H9 (cell line): Measurements from ENCODE around the gene USP20. TPM values are rescaled to one million over a fixed set of nuclear protein-coding genes. Genes with fewer than 3 reads are reported as not detected.

Source experiments
- DNase-seq: peaks from one replicate; pipeline ENCODE4 v3.0.0-alpha.2; 2017
- H2AFZ ChIP-seq: one replicate; pipeline ENCODE4 v1.6.1; 2013; ENCODE audit warnings: mild to moderate bottlenecking, low read length, control low read depth, moderate library complexity
- H2AK5ac ChIP-seq: 2 replicates; pipeline ENCODE4 v1.6.1; 2013; ENCODE audit warnings: low read length, control low read depth, mixed read lengths; ENCODE audit not compliant: insufficient read length
- H2BK120ac ChIP-seq: one replicate; pipeline ENCODE4 v1.6.1; 2013; ENCODE audit warnings: low read depth, mild to moderate bottlenecking, low read length, control low read depth, inconsistent platforms; ENCODE audit not compliant: poor library complexity, severe bottlenecking
- H2BK12ac ChIP-seq: 2 replicates; pipeline ENCODE4 v1.6.1; 2013; ENCODE audit warnings: low read length, control low read depth, mixed read lengths, low read depth; ENCODE audit not compliant: insufficient read length
- H2BK15ac ChIP-seq: 2 replicates; pipeline ENCODE4 v1.6.1; 2013; ENCODE audit warnings: low read depth, low read length, control low read depth
- H2BK20ac ChIP-seq: one replicate; pipeline ENCODE4 v1.6.1; 2013; ENCODE audit warnings: low read depth, mild to moderate bottlenecking, low read length, control low read depth, inconsistent platforms; ENCODE audit not compliant: poor library complexity, severe bottlenecking
- H2BK5ac ChIP-seq: 2 replicates; pipeline ENCODE4 v1.6.1; 2013; ENCODE audit warnings: low read length, control low read depth, mixed read lengths; ENCODE audit not compliant: insufficient read length
- H3K14ac ChIP-seq: 2 replicates; pipeline ENCODE4 v1.6.1; 2013; ENCODE audit warnings: low read length, control low read depth; ENCODE audit not compliant: insufficient read depth
- H3K18ac ChIP-seq: 2 replicates; pipeline ENCODE4 v1.6.1; 2013; ENCODE audit warnings: low read depth, mild to moderate bottlenecking, mixed read lengths, low read length, control low read depth; ENCODE audit not compliant: insufficient read length
- H3K23ac ChIP-seq: 2 replicates; pipeline ENCODE4 v1.6.1; 2013; ENCODE audit warnings: low read length, control low read depth, mixed read lengths, low read depth; ENCODE audit not compliant: insufficient read length
- H3K23me2 ChIP-seq: 2 replicates; pipeline ENCODE4 v1.6.1; 2013; ENCODE audit warnings: low read depth, mild to moderate bottlenecking, mixed read lengths, low read length, control low read depth; ENCODE audit not compliant: insufficient read length, poor library complexity, severe bottlenecking
- H3K27ac ChIP-seq: 2 replicates; pipeline ENCODE4 v1.5.1; 2013; ENCODE audit warnings: low read length, control low read depth, mixed read lengths, low read depth; ENCODE audit not compliant: insufficient read length
- H3K27me3 ChIP-seq: 2 replicates; pipeline ENCODE4 v1.6.1; 2013; ENCODE audit warnings: low read length, control low read depth, inconsistent platforms; ENCODE audit not compliant: insufficient read depth
- H3K4ac ChIP-seq: 2 replicates; pipeline ENCODE4 v1.6.1; 2013; ENCODE audit warnings: low read depth, mild to moderate bottlenecking, control low read depth, inconsistent platforms, low read length, moderate library complexity
- H3K4me1 ChIP-seq: 2 replicates; pipeline ENCODE4 v1.6.1; 2013; ENCODE audit warnings: low read length, control low read depth, inconsistent platforms; ENCODE audit not compliant: insufficient read depth
- H3K4me2 ChIP-seq: 2 replicates; pipeline ENCODE4 v1.6.1; 2013; ENCODE audit warnings: low read length, control low read depth, mixed read lengths; ENCODE audit not compliant: insufficient read length, insufficient read depth
- H3K56ac ChIP-seq: 2 replicates; pipeline ENCODE4 v1.6.1; 2013; ENCODE audit warnings: low read depth, mild to moderate bottlenecking, mixed read lengths, low read length, control low read depth; ENCODE audit not compliant: insufficient read length
- H3K79me1 ChIP-seq: 2 replicates; pipeline ENCODE4 v1.6.1; 2013; ENCODE audit warnings: low read depth, mild to moderate bottlenecking, moderate library complexity, low read length, control low read depth, inconsistent platforms; ENCODE audit not compliant: insufficient read depth, poor library complexity, severe bottlenecking
- H3K79me2 ChIP-seq: 2 replicates; pipeline ENCODE4 v1.6.1; 2013; ENCODE audit warnings: low read length, control low read depth, inconsistent platforms; ENCODE audit not compliant: insufficient read depth
- H3K9ac ChIP-seq: 2 replicates; pipeline ENCODE4 v1.6.1; 2013; ENCODE audit warnings: low read length, control low read depth, mixed read lengths; ENCODE audit not compliant: insufficient read length; ENCODE audit errors: extremely low read depth
- H3K9me3 ChIP-seq: one replicate; pipeline ENCODE4 v1.6.1; 2013; ENCODE audit warnings: low read depth, low read length, inconsistent platforms; ENCODE audit not compliant: control insufficient read depth
- H3T11ph ChIP-seq: one replicate; pipeline ENCODE4 v1.6.1; 2013; ENCODE audit warnings: mild to moderate bottlenecking, low read length, control low read depth, inconsistent platforms
- H4K20me1 ChIP-seq: one replicate; pipeline ENCODE4 v1.6.1; 2013; ENCODE audit not compliant: control insufficient read depth, insufficient read length, insufficient read depth
- H4K5ac ChIP-seq: 2 replicates; pipeline ENCODE4 v1.6.1; 2013; ENCODE audit warnings: low read depth, mild to moderate bottlenecking, mixed read lengths, low read length, control low read depth; ENCODE audit not compliant: insufficient read length
- H4K8ac ChIP-seq: replicated peaks from 2 replicates; pipeline ENCODE4 v1.6.1; 2013; ENCODE audit warnings: low read length, control low read depth, mixed read lengths, low read depth; ENCODE audit not compliant: insufficient read length
- H4K91ac ChIP-seq: 2 replicates; pipeline ENCODE4 v1.6.1; 2013; ENCODE audit warnings: low read depth, mild to moderate bottlenecking, moderate library complexity, mixed read lengths, low read length, control low read depth; ENCODE audit not compliant: insufficient read length
- H3K27ac Mint-ChIP-seq, 3 experiments: 2 replicates in 2 of 3; 3 replicates in 1 of 3; pipeline ENCODE4 v1.8.0; 2020 to 2021; ENCODE audit warnings: mixed read lengths in 3 of 3, mild to moderate bottlenecking in 1 of 3, moderate library complexity in 1 of 3
- H3K27me3 Mint-ChIP-seq: 2 replicates; pipeline ENCODE4 v1.8.0; 2021; ENCODE audit warnings: low read depth, mild to moderate bottlenecking, moderate library complexity, mixed read lengths
- H3K36me3 Mint-ChIP-seq, 3 experiments: 2 replicates in 2 of 3; 3 replicates in 1 of 3; pipeline ENCODE4 v1.8.0; 2020 to 2021; ENCODE audit warnings: low read depth in 3 of 3, mixed read lengths in 3 of 3; ENCODE audit not compliant: insufficient read depth in 1 of 3
- H3K4me1 Mint-ChIP-seq, 2 experiments: 2 replicates each; pipeline ENCODE4 v1.8.0; 2020; ENCODE audit warnings: mixed read lengths in 2 of 2
- H3K4me3 Mint-ChIP-seq, 2 experiments: 2 replicates in 1 of 2; 3 replicates in 1 of 2; pipeline ENCODE4 v1.8.0; 2020 to 2021; ENCODE audit warnings: mild to moderate bottlenecking in 2 of 2, mixed read lengths in 2 of 2, moderate library complexity in 1 of 2
- H3K9me3 Mint-ChIP-seq, 2 experiments: 2 replicates in 1 of 2; 3 replicates in 1 of 2; pipeline ENCODE4 v1.8.0; 2020; ENCODE audit warnings: mild to moderate bottlenecking in 2 of 2, mixed read lengths in 2 of 2, moderate library complexity in 1 of 2
- WGBS: extraction: QIAGEN DNeasy Blood & Tissue Kit; methylation state at CpG from one replicate; pipeline ENCODE4 v1.1.7; 2013; ENCODE audit warnings: missing lambda C conversion rate, low lambda C conversion rate, mixed read lengths; ENCODE audit not compliant: insufficient read length; ENCODE audit errors: extremely low coverage; 5-methylcytosine and 5-hydroxymethylcytosine counted together
- total RNA-seq: library from RNA; stranded (reverse); gene quantifications from 2 replicates; pipeline ENCODE4 v1.2.1, GENCODE V29; 2021
- TF ChIP-seq, protein P1 (sequence below): fragments of 200-600 bp; sonication (generic); conservative IDR thresholded peaks from 3 replicates; pipeline ENCODE4 v1.8.0; 2021; ENCODE audit warnings: antibody characterized with exemption, mild to moderate bottlenecking

USP20 gene
- total RNA-seq, 1 experiment from 2014 or later = 20.9 TPM

DNA sequence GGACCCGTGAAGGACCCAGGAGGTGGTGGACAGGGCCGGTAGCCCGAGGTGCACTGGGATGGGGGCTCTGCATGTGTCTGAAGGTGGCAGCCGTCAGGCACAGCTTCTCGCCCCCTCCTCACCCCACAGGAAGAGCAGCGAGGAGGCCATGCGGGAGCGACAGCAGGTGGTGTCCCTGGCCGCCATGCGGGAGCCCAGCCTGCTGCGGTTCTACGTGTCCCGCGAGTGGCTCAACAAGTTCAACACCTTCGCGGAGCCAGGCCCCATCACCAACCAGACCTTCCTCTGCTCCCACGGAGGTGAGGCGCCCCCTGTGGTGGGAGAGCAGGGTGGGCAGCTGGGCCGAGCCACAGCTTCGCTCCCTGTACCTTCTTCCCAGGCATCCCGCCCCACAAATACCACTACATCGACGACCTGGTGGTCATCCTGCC is 39.9 kb downstream of the USP20 start:
- Histone ChIP-seq H3T11ph (no peak overlapping the region), H2AK5ac (no peak overlapping the region), H3K79me2 (no peaks in the 10 kb centered on the region), H3K18ac (no peak overlapping the region), H3K9me3 (no peaks in the 10 kb centered on the region), H3K14ac (no peak overlapping the region), H3K27me3 (no peaks in the 10 kb centered on the region), H3K9ac (no peak overlapping the region), H2BK120ac (no peak overlapping the region), H4K8ac (no peak overlapping the region), H4K20me1 (no peaks in the 10 kb centered on the region), H3K27ac (no peak overlapping the region), H3K4ac (no peak overlapping the region), H3K79me1 (no peaks in the 10 kb centered on the region), H2BK15ac (no peak overlapping the region), H2BK5ac (no peak overlapping the region), H2AFZ (no peak overlapping the region), H4K5ac (no peak overlapping the region), H3K23ac (no peak overlapping the region), H2BK12ac (no peak overlapping the region), H3K56ac (no peak overlapping the region), H2BK20ac (no peak overlapping the region), H4K91ac (no peak overlapping the region), H3K23me2 (no peaks in the 10 kb centered on the region), H3K4me2 (no peak overlapping the region), H3K4me1 (no peaks in the 10 kb centered on the region)
- H3K4me1 Mint-ChIP-seq = peaks cover 0 to 3% of the 10 kb centered on the region in 2 experiments; a peak in 1 of 4 replicates
- peak; percentile 58 for DNase-seq
- no peak overlapping the region for H3K4me3 Mint-ChIP-seq
- no CpG with 5 or more reads among the region's 23 CpGs for WGBS
- H3K9me3 Mint-ChIP-seq = no peaks in the 10 kb centered on the region
- H3K36me3 Mint-ChIP-seq = peaks cover 2 to 22% (median 14%) of the 10 kb centered on the region in 3 experiments; a peak in 6 of 7 replicates
- H3K27me3 Mint-ChIP-seq = no peaks in the 10 kb centered on the region
- no peak overlapping the region for H3K27ac Mint-ChIP-seq
- TF ChIP-seq, protein P1, sequence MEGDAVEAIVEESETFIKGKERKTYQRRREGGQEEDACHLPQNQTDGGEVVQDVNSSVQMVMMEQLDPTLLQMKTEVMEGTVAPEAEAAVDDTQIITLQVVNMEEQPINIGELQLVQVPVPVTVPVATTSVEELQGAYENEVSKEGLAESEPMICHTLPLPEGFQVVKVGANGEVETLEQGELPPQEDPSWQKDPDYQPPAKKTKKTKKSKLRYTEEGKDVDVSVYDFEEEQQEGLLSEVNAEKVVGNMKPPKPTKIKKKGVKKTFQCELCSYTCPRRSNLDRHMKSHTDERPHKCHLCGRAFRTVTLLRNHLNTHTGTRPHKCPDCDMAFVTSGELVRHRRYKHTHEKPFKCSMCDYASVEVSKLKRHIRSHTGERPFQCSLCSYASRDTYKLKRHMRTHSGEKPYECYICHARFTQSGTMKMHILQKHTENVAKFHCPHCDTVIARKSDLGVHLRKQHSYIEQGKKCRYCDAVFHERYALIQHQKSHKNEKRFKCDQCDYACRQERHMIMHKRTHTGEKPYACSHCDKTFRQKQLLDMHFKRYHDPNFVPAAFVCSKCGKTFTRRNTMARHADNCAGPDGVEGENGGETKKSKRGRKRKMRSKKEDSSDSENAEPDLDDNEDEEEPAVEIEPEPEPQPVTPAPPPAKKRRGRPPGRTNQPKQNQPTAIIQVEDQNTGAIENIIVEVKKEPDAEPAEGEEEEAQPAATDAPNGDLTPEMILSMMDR = peak; percentile 49
